Esophagus muscularis mucosa (tissue), 4 donors: ENCODE results near the gene TAGLN.

Experiments
- CTCF ChIP-seq, 3 experiments: fragments of 200-600 bp in 2 of 3; fragments of 450-650 bp in 1 of 3; sonication (generic) in 2 of 3; IDR thresholded peaks; one replicate each; pipeline ENCODE4 v1.5.1; 2017 to 2019; ENCODE audit warnings: antibody characterized with exemption in 3 of 3, mild to moderate bottlenecking in 2 of 3, moderate library complexity in 1 of 3
- EP300 ChIP-seq: sonication (generic); formaldehyde crosslinking; IDR thresholded peaks from one replicate; pipeline ENCODE4 v1.6.1; 2017; ENCODE audit warnings: antibody characterized with exemption
- POLR2A ChIP-seq: fragments of 450-650 bp; IDR thresholded peaks from one replicate; pipeline ENCODE4 v1.6.1; 2017; ENCODE audit warnings: antibody characterized with exemption, moderate library complexity, mild to moderate bottlenecking, low read depth
- POLR2AphosphoS5 ChIP-seq, 2 donors: sonication (generic); formaldehyde crosslinking; IDR thresholded peaks; one replicate each; pipeline ENCODE4 v1.6.1; 2017; ENCODE audit warnings: antibody characterized with exemption in 2 of 2

- TF ChIP-seq CTCF (IDR thresholded peaks at IDR 0.05) (no peak), POLR2A (no peak), POLR2AphosphoS5 (IDR thresholded peaks at IDR 0.05) (no peak), EP300 (no peak)
Observed at GRCh38 chr11:117171007-117171403, 28.2 kb upstream of the TAGLN start.
